Common myeloid progenitor, CD34-positive (primary cell): ENCODE data around the gene MRPL51.
A peak's percentile ranks its signal among the peaks of the same experiment; 100 is the strongest.

ENCODE experiments used
- CTCF ChIA-PET: fragments of 350-600 bp; sonication (Branson Sonifier 250); formaldehyde crosslinking; loops from one replicate; lab custom pipeline; 2021; ENCODE audit warnings: antibody characterized with exemption; lab: Charles Lee
- POLR2A ChIA-PET: fragments of 350-600 bp; sonication (Branson Sonifier 250); formaldehyde crosslinking; loops from one replicate; lab custom pipeline; 2021; ENCODE audit warnings: antibody characterized with exemption; lab: Charles Lee
- DNase-seq, 3 donors: peaks; one replicate each; pipeline versions ENCODE4 v3.0.0 to v3.0.0-alpha.2; 2013
- H3K27ac ChIP-seq, 2 experiments: 1 replicate in 1 of 2; 2 replicates in 1 of 2; pipeline ENCODE4 v1.7.0; 2013; ENCODE audit warnings: inconsistent platforms in 2 of 2, low read length in 2 of 2, mild to moderate bottlenecking in 2 of 2, low read depth in 1 of 2, moderate library complexity in 1 of 2; ENCODE audit not compliant: severe bottlenecking in 2 of 2, insufficient read depth in 1 of 2, poor library complexity in 1 of 2
- H3K27me3 ChIP-seq, 5 experiments: replicated peaks in 2 of 5; 1 replicate in 3 of 5; 2 replicates in 2 of 5; pipeline versions ENCODE4 v1.6.1 to v1.7.0; 2013; ENCODE audit warnings: low read length in 4 of 5, mild to moderate bottlenecking in 2 of 5, moderate library complexity in 2 of 5, inconsistent platforms in 1 of 5; ENCODE audit not compliant: insufficient read depth in 5 of 5, control insufficient read depth in 4 of 5
- H3K36me3 ChIP-seq, 4 experiments: 1 replicate in 2 of 4; 2 replicates in 2 of 4; pipeline versions ENCODE4 v1.6.1 to v1.7.0; 2013; ENCODE audit warnings: low read length in 3 of 4, control low read depth in 1 of 4, mild to moderate bottlenecking in 1 of 4; ENCODE audit not compliant: control insufficient read depth in 4 of 4, insufficient read depth in 4 of 4
- H3K4me1 ChIP-seq, 4 experiments: 1 replicate in 3 of 4; 2 replicates in 1 of 4; pipeline versions ENCODE4 v1.6.1 to v1.7.1; 2013; ENCODE audit warnings: low read length in 3 of 4, mild to moderate bottlenecking in 3 of 4, control low read depth in 1 of 4, inconsistent platforms in 1 of 4, moderate library complexity in 1 of 4; ENCODE audit not compliant: control insufficient read depth in 4 of 4, insufficient read depth in 4 of 4; ENCODE audit errors: control extremely low read depth in 1 of 4
- H3K4me3 ChIP-seq, 7 experiments: 1 replicate in 4 of 7; 2 replicates in 3 of 7; pipeline versions ENCODE4 v1.5.1 to v1.7.0; 2013; ENCODE audit warnings: mild to moderate bottlenecking in 7 of 7, low read length in 6 of 7, moderate library complexity in 6 of 7, inconsistent platforms in 2 of 7, low read depth in 2 of 7, control low read depth in 1 of 7; ENCODE audit not compliant: insufficient read depth in 4 of 7, control insufficient read depth in 1 of 7; ENCODE audit errors: extremely low read depth in 1 of 7
- H3K9me3 ChIP-seq, 5 experiments: 1 replicate in 4 of 5; 2 replicates in 1 of 5; pipeline versions ENCODE4 v1.6.1 to v1.7.1; 2013; ENCODE audit warnings: low read length in 4 of 5, mild to moderate bottlenecking in 2 of 5, inconsistent platforms in 1 of 5, low read depth in 1 of 5, moderate library complexity in 1 of 5; ENCODE audit not compliant: control insufficient read depth in 4 of 5, insufficient read depth in 2 of 5; ENCODE audit errors: control extremely low read depth in 1 of 5
- WGBS: methylation state at CpG from one replicate; pipeline ENCODE4 v1.1.5; 2013; ENCODE audit not compliant: insufficient coverage; 5-methylcytosine and 5-hydroxymethylcytosine counted together

MRPL51 gene

DNA sequence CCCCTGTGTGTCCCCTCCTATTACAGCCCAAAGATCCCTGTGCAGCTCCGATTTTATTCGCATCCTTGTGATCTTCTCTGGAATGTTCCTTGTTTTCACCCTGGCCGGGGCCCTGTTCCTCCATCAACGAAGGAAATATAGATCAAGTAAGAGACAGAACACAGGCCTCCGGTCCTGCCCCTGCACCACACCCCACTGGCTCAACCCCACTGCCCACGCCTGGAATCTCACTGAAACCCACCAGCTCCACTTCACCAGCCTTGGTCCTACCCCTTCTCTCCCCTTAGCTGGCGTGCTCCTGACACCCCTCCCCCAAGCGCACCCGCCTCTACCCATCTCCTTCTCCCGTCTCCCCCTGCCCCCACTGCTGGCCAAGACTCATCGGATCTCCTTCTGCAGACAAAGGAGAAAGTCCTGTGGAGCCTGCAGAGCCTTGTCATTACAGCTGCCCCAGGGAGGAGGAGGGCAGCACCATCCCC lies 42.2 kb downstream of the MRPL51 start:
- WGBS = 0% methylated on average over 4 of the region's 11 CpGs
- Histone ChIP-seq H3K27me3 (no peaks in the 10 kb centered on the region), H3K27ac (peak overlapping the region; percentile 84 to 95), H3K9me3 (no peaks in the 10 kb centered on the region), H3K4me1 (peaks cover 5 to 31% (median 28%) of the 10 kb centered on the region in 4 experiments), H3K36me3 (peaks cover 4 to 28% (median 17%) of the 10 kb centered on the region in 4 experiments), H3K4me3 (peak overlapping the region; percentile 64 to 98 (median 93))
- no peak for DNase-seq
- POLR2A ChIA-PET = interaction anchor here (0.6 to 1.7 kb wide), 3 partner anchors 10 to 15 kb away, joined by 3 to 15 read pairs (median 3); no protein-coding TSS in a partner anchor
- CTCF ChIA-PET = interaction anchor here (0.8 to 3.2 kb wide), 8 partner anchors 10 to 40 kb away, joined by 3 to 34 read pairs (median 9); partner anchors contain the start of gene VAMP1

DNA sequence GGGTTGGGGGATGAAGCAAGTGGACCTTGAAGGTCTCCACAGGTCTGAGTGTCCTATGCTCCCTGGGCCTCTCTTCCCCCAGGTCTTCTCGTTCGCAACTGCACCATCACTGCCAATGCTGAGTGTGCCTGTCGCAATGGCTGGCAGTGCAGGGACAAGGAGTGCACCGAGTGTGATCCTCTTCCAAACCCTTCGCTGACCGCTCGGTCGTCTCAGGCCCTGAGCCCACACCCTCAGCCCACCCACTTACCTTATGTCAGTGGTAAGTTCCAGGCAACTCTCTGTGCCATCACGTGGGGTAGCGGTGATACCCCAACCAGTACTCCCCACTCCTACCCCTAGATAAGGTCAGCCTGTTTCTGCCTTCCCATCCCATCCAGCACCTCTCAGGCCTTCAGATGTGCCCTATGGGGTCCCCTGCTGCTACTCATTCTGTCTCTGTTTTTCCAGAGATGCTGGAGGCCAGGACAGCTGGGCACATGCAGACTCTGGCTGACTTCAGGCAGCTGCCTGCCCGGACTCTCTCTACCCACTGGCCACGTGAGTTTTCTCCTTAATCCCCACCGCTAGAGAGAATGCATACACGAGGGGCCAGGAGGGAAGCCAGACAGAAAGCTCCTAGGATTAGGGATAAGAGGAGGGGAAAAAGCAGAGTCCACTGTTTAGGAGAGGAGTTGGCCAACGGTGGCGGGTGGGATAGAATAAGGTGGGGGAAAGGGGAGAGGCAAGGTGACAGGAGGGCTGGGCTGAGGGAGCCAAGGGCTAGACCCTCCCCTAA lies 42.8 kb downstream of the MRPL51 start:
- Histone ChIP-seq H3K4me3 (peak overlapping the region in 4 of 7 experiments; percentile 81 to 98 (median 92)), H3K9me3 (no peaks in the 10 kb centered on the region), H3K36me3 (peaks cover 4 to 26% (median 16%) of the 10 kb centered on the region in 4 experiments), H3K4me1 (peaks cover 5 to 33% (median 29%) of the 10 kb centered on the region in 4 experiments), H3K27me3 (no peaks in the 10 kb centered on the region), H3K27ac (no peak overlapping the region)
- CTCF ChIA-PET = interaction anchor here (0.6 to 3.2 kb wide), 8 partner anchors 9 to 125 kb away, joined by 3 to 34 read pairs (median 9); partner anchors contain the start of gene VAMP1
- no peak for DNase-seq
- 96% methylated on average over 15 of the region's 16 CpGs for WGBS
- POLR2A ChIA-PET = no interaction called here

GRCh38 chr12:6444704-6445688 lies 48.1 kb downstream of the MRPL51 start, which contains the start of gene CD27:
Gene CD27 (plus strand): TSS chr12:6444955. CDS start chr12:6445096, 141 bp downstream.
- DNase-seq = no peak
- Histone ChIP-seq H3K27ac (no peak within 1 kb of the TSS), H3K36me3 (peaks cover 0 to 9% (median 2%) of the 10 kb centered on the region in 4 experiments), H3K9me3 (no peaks in the 10 kb centered on the region), H3K4me3 (peak within 1 kb of the TSS in 1 of 7 experiments; percentile 10), H3K27me3 (peaks cover 0 to 1% (median 0%) of the 10 kb centered on the region in 5 experiments), H3K4me1 (peaks cover 12 to 45% (median 39%) of the 10 kb centered on the region in 4 experiments)
- POLR2A ChIA-PET = no interaction called here
- WGBS = 93% methylated on average over 11 of the region's 16 CpGs
- CTCF ChIA-PET = interaction anchor here (1.0 to 4.5 kb wide), 3 partner anchors 15 to 21 kb away, joined by 3 to 16 read pairs (median 15); no protein-coding TSS in a partner anchor

- Histone ChIP-seq H3K4me3 (peak overlapping the region in 1 of 7 experiments; percentile 10), H3K4me1 (peaks cover 12 to 45% (median 39%) of the 10 kb centered on the region in 4 experiments)
Observed at GRCh38 chr12:6444031-6444430, 49.0 kb downstream of the MRPL51 start.

GRCh38 chr12:6443361-6443983 lies 49.6 kb downstream of the MRPL51 start:
- DNase-seq = peak in 2 of 3 donors; percentile 81 to 87
- peaks cover 0 to 9% (median 2%) of the 10 kb centered on the region in 4 experiments for H3K36me3 ChIP-seq
- peaks cover 12 to 45% (median 39%) of the 10 kb centered on the region in 4 experiments for H3K4me1 ChIP-seq
- ChIA-PET POLR2A (interaction anchor here (0.7 kb wide), 2 partner anchors 9 to 22 kb away, joined by 4 read pairs; no protein-coding TSS in a partner anchor), CTCF (interaction anchor here (0.7 to 4.5 kb wide), 10 partner anchors 9 to 107 kb away, joined by 3 to 16 read pairs (median 3); no protein-coding TSS in a partner anchor)
- H3K27ac ChIP-seq = no peak overlapping the region
- 33% methylated on average over 9 of the region's 9 CpGs for WGBS
- H3K4me3 ChIP-seq = peak overlapping the region in 1 of 7 experiments; percentile 20
- H3K27me3 ChIP-seq = peaks cover 0 to 1% (median 0%) of the 10 kb centered on the region in 5 experiments
- H3K9me3 ChIP-seq = no peaks in the 10 kb centered on the region

More at GRCh38 chr12:6444031-6444430, 49.0 kb downstream of the MRPL51 start:
- Histone ChIP-seq H3K9me3 (no peaks in the 10 kb centered on the region), H3K27ac (no peak overlapping the region), H3K36me3 (peaks cover 0 to 9% (median 2%) of the 10 kb centered on the region in 4 experiments), H3K27me3 (peaks cover 0 to 1% (median 0%) of the 10 kb centered on the region in 5 experiments)
- ChIA-PET POLR2A (interaction anchor here (0.7 kb wide), 1 partner anchor 21 kb away, joined by 4 read pairs; no protein-coding TSS in a partner anchor), CTCF (interaction anchor here (0.7 to 4.5 kb wide), 8 partner anchors 9 to 91 kb away, joined by 3 to 16 read pairs (median 4); no protein-coding TSS in a partner anchor)
- no peak for DNase-seq
- 100% methylated on average over 2 of the region's 4 CpGs for WGBS
